Measurements from ENCODE around the gene CACNG3. TPM values are rescaled to one million over a fixed set of nuclear protein-coding genes. Genes with fewer than 3 reads are reported as not detected.
A peak's percentile ranks its signal among the peaks of the same experiment; 100 is the strongest.
"Not testable (repeated sequence)": the region's sequence is repeated elsewhere in the genome, so short reads cannot be mapped to it uniquely, and the experiment has no call there.

The CACNG3 gene
- total RNA-seq = not detected
- long read RNA-seq = 0 reads

GRCh38 chr16:24255456-24256371 lies at the start of gene CACNG3:
Gene CACNG3 (plus strand): TSS chr16:24256335. CDS start chr16:24256755, 420 bp downstream.
- intact Hi-C loops (cut with DNase I) = loop anchor here (10.0 kb wide), 3 partner anchors 141 to 239 kb away; no protein-coding TSS in a partner anchor
- ATAC-seq = peak; percentile 58 to 72
- DNase-seq = peak; percentile 53

GRCh38 chr16:24206926-24207325 lies 49.2 kb upstream of the CACNG3 start:
- intact Hi-C loops (cut with DNase I) = no loop called here

GRCh38 chr16:24208710-24209109 lies 47.4 kb upstream of the CACNG3 start:
- intact Hi-C loops (cut with DNase I) = no loop called here
- ATAC-seq = peak; percentile 74 to 93

More at GRCh38 chr16:24206926-24207325, 49.2 kb upstream of the CACNG3 start:
- DNase-seq = no peak
- ATAC-seq = no peak

GRCh38 chr16:24214992-24215391 lies 41.1 kb upstream of the CACNG3 start:
- ATAC-seq (no peak), DNase-seq (no peak)
- intact Hi-C loops (cut with DNase I) = no loop called here

More at GRCh38 chr16:24208710-24209109, 47.4 kb upstream of the CACNG3 start:
- DNase-seq = peak; percentile 19

GRCh38 chr16:24216961-24217360 lies 39.2 kb upstream of the CACNG3 start:
- no peak for DNase-seq
- no peak for ATAC-seq
- intact Hi-C loops (cut with DNase I) = no loop called here

- intact Hi-C loops (cut with DNase I) = no loop called here
- no peak for ATAC-seq
- DNase-seq = no peak
These were observed 38.7 kb upstream of the CACNG3 start for GRCh38 chr16:24217461-24217860.

- intact Hi-C loops (cut with DNase I) = no loop called here
- no peak for ATAC-seq
- DNase-seq = no peak
These were observed 37.8 kb upstream of the CACNG3 start for GRCh38 chr16:24218299-24218698.

- DNase-seq = no peak
- peak; percentile 45 to 93 for ATAC-seq
- intact Hi-C loops (cut with DNase I) = no loop called here
These were observed 34.9 kb upstream of the CACNG3 start for GRCh38 chr16:24221219-24221618.

- no peak for ATAC-seq
- intact Hi-C loops (cut with DNase I) = no loop called here
- no peak for DNase-seq
These were observed 27.6 kb upstream of the CACNG3 start for GRCh38 chr16:24228514-24228913.

GRCh38 chr16:24232936-24233335 lies 23.2 kb upstream of the CACNG3 start:
- no peak for ATAC-seq
- no peak for DNase-seq
- intact Hi-C loops (cut with DNase I) = no loop called here

GRCh38 chr16:24234737-24235136 lies 21.4 kb upstream of the CACNG3 start:
- DNase-seq (no peak), ATAC-seq (no peak)
- intact Hi-C loops (cut with DNase I) = no loop called here

GRCh38 chr16:24235806-24236205 lies 20.3 kb upstream of the CACNG3 start:
- intact Hi-C loops (cut with DNase I) = no loop called here
- ATAC-seq (no peak), DNase-seq (no peak)

- DNase-seq; ATAC-seq; intact Hi-C loops (cut with DNase I): not testable (repeated sequence)
These were observed 17.3 kb upstream of the CACNG3 start for GRCh38 chr16:24238846-24239245.

GRCh38 chr16:24246911-24247607 lies 9.1 kb upstream of the CACNG3 start:
- ATAC-seq (no peak), DNase-seq (no peak)
- intact Hi-C loops (cut with DNase I) = no loop called here

GRCh38 chr16:24253192-24253591 lies 2.9 kb upstream of the CACNG3 start:
- DNase-seq (peak; percentile 34), ATAC-seq (peak in 1 of 2 donors; percentile 63)
- intact Hi-C loops (cut with DNase I) = loop anchor here (5.0 to 10.0 kb wide), 5 partner anchors 138 to 242 kb away; no protein-coding TSS in a partner anchor

- intact Hi-C loops (cut with DNase I) = loop anchor here (10.0 kb wide), 3 partner anchors 143 to 237 kb away; no protein-coding TSS in a partner anchor
These were observed 1.8 kb downstream of the CACNG3 start for GRCh38 chr16:24257958-24258357.

GRCh38 chr16:24258791-24259190 lies 2.7 kb downstream of the CACNG3 start:
- intact Hi-C loops (cut with DNase I) = loop anchor here (10.0 kb wide), 3 partner anchors 144 to 236 kb away; no protein-coding TSS in a partner anchor
- ATAC-seq = no peak

More at GRCh38 chr16:24257958-24258357, 1.8 kb downstream of the CACNG3 start:
- ATAC-seq = no peak
- DNase-seq = no peak

GRCh38 chr16:24262816-24263215 lies 6.7 kb downstream of the CACNG3 start:
- no peak for ATAC-seq
- intact Hi-C loops (cut with DNase I) = no loop called here
- DNase-seq = no peak

More at GRCh38 chr16:24258791-24259190, 2.7 kb downstream of the CACNG3 start:
- DNase-seq = no peak

GRCh38 chr16:24270721-24271442 lies 14.7 kb downstream of the CACNG3 start:
- ATAC-seq = no peak

More at GRCh38 chr16:24270721-24271442, 14.7 kb downstream of the CACNG3 start:
- intact Hi-C loops (cut with DNase I) = no loop called here
- no peak for DNase-seq
